GM18505 (cell line): ENCODE data around the gene CCDC51.

Source experiments
- ATAC-seq: cut with Tn5 transposase; IDR thresholded peaks from one replicate; pipeline ENCODE4 v1.9.1; 2021; ENCODE audit not compliant: unreplicated experiment
- POLR2A ChIP-seq: IDR thresholded peaks from 4 replicates; pipeline ENCODE4 v1.6.1; 2011; ENCODE audit warnings: borderline replicate concordance; ENCODE audit not compliant: insufficient read depth, insufficient read length; ENCODE audit errors: extremely low read depth

The CCDC51 gene

GRCh38 chr3:48398701-48399386 lies 41.1 kb downstream of the CCDC51 start:
- no peak for ATAC-seq
- TF ChIP-seq POLR2A: no peak

GRCh38 chr3:48397767-48398681 lies 41.9 kb downstream of the CCDC51 start:
- TF ChIP-seq POLR2A: no peak
- no peak for ATAC-seq

GRCh38 chr3:48395714-48396113 lies 44.2 kb downstream of the CCDC51 start:
- no peak for TF ChIP-seq POLR2A
- no peak for ATAC-seq

- TF ChIP-seq POLR2A: no peak
- no peak for ATAC-seq
Observed at GRCh38 chr3:48394391-48394790, 45.5 kb downstream of the CCDC51 start.

- no peak for ATAC-seq
- TF ChIP-seq POLR2A: no peak
Observed at GRCh38 chr3:48388966-48389365, 51.0 kb downstream of the CCDC51 start.

GRCh38 chr3:48387634-48388033 lies 52.3 kb downstream of the CCDC51 start:
- no peak for ATAC-seq
- TF ChIP-seq POLR2A: no peak
